ENCODE measurements around the gene SHKBP1.
"Not testable (repeated sequence)": the region's sequence is repeated elsewhere in the genome, so short reads cannot be mapped to it uniquely, and the experiment has no call there.

SHKBP1 gene

GRCh38 chr19:40616178-40616577 is 39.5 kb downstream of the SHKBP1 start:
- DNase-seq, result no peak

DNA sequence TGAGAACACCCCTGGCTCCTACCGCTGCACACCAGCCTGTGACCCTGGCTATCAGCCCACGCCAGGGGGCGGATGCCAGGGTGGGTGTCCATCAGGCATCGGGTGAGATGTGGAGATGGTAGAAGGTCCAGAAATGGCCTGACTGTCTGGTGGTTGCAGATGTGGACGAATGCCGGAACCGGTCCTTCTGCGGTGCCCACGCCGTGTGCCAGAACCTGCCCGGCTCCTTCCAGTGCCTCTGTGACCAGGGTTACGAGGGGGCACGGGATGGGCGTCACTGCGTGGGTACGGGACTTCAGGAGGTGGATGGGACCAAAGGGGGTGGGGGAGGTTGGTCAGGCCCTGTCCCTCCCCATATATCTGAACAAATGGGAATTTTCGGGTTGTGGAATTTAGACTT is 40.3 kb downstream of the SHKBP1 start:
- DNase-seq, result no peak

DNA sequence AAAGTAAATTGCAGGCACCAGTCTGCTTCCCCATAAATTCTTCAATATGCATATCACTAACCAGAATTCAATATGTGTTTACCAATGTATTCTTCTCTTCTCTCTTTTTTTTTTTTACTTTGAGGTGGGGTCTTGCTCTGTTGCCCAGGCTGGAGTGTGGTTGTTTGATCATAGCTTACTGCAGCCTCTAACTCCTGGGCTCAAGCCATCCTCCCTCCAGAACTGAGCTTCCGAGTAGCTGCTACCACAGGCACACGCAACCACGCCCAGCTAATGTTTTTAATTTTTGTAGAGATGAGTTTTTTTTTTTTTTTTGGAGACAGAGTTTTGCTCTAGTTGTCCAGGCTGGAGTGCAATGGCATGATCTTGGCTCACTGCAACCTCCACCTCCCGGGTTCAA is 41.3 kb downstream of the SHKBP1 start:
- no peak for DNase-seq

GRCh38 chr19:40619333-40620160 is 42.9 kb downstream of the SHKBP1 start:
- no peak for DNase-seq

DNA sequence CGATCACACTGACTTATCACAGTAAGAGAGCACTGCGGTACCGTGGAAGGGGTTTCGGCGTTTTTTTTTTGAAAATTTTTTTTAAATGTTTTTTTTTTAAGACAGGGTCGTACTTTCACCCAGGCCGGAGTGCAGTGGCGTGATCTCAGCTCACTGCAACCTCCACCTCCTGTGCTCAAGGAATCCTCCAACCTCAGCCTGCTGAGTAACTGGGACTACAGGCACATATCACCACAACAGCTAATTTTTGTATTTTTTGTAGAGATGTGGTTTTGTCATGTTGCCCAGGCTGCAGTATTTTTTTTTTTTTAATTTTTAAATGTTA is 43.5 kb downstream of the SHKBP1 start:
- DNase-seq, result peak; percentile 35

DNA sequence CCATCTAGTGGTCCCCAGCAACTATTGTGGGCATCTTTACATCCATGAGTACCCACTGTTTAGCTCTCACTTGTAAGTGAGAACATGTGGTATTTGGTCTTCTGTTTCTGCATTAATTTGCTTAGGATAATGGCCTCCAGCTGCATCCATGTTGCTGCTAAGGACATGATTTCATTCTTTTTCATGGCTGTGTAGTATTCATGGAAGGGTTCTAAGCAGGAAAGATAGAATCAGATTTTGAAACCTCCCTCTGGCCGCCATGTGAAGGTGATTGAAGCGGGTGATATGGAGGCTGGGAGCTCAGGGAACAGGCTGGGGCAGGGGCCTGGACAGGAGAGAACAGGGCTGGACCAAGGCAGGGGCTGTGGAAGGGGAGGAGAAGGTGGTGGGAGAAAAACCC is 44.6 kb downstream of the SHKBP1 start:
- DNase-seq, result no peak

- DNase-seq, result no peak
Observed at GRCh38 chr19:40621966-40622772, 45.5 kb downstream of the SHKBP1 start.

DNA sequence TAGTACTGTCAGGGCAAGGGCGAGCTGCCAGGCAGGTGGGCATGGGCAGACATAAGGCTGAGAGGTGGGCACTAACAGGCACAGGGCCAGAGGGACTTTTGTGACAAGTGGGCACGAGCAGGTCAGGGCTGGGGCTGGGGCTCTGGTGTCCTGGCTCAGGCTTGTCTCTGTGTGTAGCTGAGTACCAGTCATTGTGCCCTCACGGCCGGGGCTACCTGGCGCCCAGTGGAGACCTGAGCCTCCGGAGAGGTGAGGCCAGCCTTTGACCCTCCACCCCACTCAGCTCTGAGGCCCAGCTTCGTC is 46.1 kb downstream of the SHKBP1 start:
- DNase-seq, result no peak

- peak; percentile 91 for DNase-seq
Observed at GRCh38 chr19:40623403-40624251, 47.0 kb downstream of the SHKBP1 start.

- not testable (repeated sequence) for DNase-seq
Observed at GRCh38 chr19:40624369-40625153, 47.9 kb downstream of the SHKBP1 start.

GRCh38 chr19:40625406-40626120 is 48.9 kb downstream of the SHKBP1 start:
- no peak for DNase-seq

GRCh38 chr19:40626918-40627317 is 50.2 kb downstream of the SHKBP1 start:
- DNase-seq, result no peak

- no peak for DNase-seq
Observed at GRCh38 chr19:40627486-40628279, 51.0 kb downstream of the SHKBP1 start.

DNA sequence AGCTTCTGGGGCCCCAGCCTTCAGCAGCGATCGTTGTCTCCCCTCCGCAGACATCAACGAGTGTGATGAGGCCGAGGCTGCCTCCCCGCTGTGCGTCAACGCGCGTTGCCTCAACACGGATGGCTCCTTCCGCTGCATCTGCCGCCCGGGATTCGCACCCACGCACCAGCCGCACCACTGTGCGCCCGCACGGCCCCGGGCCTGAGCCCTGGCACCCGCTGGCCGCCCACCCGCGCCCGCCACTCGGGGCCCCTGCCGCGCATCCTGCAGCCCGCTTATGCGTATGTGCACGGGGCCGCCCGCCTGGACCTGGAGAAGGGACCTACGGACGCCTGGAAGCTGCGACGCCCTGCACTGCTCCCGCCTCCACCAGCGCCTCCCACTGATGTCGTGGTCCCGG is 52.7 kb downstream of the SHKBP1 start:
- DNase-seq, result no peak

DNA sequence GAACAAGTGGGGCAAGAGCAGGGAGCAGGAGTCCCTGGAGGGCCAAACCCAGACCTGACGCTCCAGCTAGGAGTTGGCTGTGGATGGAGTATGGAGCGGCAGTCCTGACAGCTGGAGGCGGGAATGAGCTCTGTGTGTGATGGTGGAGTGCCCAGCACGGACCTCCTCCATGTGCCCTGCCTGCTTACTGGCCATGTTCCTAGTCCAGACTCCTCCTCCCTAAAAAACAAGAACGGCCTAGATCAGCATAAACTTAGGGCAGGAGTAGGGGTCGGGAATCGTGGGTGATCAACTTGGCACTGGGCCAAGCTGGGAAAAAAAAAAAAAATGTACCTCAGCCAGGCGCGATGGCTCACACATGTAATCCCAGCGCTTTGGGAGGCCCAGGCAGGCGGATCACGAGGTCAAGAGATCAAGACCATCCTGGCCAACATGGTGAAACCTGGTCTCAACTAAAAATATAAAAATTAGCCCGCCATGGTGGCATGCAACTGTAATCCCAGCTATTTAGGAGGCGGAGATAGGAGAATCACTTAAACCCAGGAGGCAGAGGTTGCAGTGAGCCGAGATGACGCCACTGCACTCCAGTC is 54.0 kb downstream of the SHKBP1 start:
- no peak for DNase-seq

DNA sequence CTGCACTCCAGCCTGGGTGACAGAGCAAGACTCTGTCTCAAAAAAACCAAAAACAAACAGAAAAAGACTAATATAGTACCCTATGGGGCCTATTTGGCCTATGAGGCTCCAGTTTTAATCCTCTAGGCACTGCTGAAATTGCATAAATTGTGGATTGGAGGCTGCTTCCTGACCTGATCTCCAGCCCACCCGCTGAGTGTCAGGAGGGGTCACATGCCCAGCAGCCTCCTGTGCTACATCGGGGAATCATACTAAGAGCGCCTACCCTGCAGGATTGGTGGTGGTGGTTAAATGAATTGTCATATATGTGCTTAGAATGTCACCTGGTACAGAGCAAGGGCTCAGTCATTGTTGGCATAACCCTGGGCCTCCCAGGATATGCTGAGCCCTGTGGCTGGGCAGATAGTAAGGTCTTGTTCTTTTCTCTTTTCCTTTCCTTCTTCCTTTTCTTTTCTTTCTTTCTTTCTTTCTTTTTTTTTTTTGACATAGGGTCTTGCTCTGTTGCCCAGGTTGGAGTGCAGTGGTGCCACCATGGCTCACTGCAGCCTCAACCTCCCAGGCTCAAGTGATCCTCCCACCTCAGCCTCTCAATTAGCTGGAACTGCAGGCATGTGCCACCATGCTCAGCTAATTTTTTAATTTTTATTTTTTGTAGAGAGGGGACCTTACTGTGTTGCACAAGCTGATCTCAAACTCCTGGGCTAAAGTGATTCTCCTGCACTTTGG is 55.8 kb downstream of the SHKBP1 start:
- DNase-seq, result no peak

GRCh38 chr19:40633207-40633606 is 56.5 kb downstream of the SHKBP1 start:
- peak; percentile 66 for DNase-seq

DNA sequence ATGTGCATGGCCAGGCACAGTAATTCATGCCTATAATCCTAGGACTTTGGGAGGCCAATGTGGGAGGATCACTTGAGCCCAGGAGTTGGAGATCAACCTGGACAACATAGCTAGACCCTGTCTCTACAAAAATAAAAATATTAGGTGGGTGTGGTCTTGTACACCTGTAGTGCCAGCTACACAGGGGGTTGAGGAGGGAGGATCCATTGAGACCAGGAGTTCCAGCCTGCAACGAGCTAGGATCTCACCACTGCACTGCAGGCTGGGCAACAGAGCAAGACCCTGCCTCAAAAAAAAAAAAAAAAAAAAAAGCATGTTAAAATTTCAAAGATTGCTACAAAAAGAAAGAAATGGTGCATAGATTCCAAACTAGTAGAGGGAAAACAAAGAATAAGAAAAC is 61.7 kb downstream of the SHKBP1 start:
- no peak for DNase-seq

DNA sequence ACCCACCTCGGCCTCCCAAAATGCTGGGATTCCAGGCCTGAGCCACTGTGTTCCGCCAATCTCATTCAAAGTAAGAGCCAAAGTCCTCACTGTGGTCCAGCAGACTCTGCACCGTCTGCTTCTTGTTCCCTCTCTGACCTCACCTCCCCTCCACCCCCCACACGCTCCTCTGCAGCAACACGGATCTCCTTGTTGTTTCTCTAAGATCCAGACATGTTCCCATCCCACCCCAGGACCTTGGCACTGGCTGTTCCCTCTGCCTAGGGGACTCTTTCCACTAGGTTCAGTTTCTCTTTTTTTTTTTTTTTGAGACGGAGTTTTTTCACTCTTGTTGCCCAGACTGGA is 62.9 kb downstream of the SHKBP1 start:
- no peak for DNase-seq

DNA sequence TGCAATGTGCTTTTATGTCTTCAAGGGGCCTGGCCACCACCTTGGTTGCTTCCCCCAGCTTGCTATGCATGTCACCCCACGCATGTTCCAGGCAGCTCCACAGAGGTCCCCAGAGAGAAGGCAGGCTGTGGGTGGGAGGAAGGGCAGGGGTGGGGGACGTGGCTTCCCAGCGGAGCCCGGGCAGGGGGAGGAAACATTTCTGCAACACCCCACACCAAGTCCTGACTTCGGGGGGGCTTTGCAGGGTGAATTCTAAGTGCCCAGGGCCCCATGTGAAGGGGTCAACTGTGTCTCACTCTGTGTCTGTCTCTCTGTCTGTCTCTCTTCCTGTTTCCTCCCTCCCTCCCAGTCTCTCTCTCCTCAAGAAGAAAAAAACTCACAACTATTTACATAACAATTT is 64.1 kb downstream of the SHKBP1 start:
- peak; percentile 50 for DNase-seq

All from fibroblast of upper back skin (primary cell).